GM23338 (cell line): ENCODE measurements around the gene SMIM13. TPM values are rescaled to one million over a fixed set of nuclear protein-coding genes. Genes with fewer than 3 reads are reported as not detected.

Experiments used
- ATAC-seq: fragments of 200-7000 bp; cut with Tn5 transposase; 3 replicates; pipeline ENCODE4 v1.9.1; 2020
- DNase-seq: peaks from one replicate; pipeline ENCODE4 v3.0.0-alpha.2; 2015; ENCODE audit warnings: low spot score
- H2AFZ ChIP-seq: fragments of 200-600 bp; sonication (generic); 2 replicates; pipeline ENCODE4 v1.8.0; 2016; ENCODE audit warnings: antibody characterized with exemption, mild to moderate bottlenecking, moderate library complexity
- H3F3A ChIP-seq: fragments of 200-600 bp; sonication (generic); replicated peaks from 2 replicates; pipeline ENCODE4 v1.8.0; 2017; ENCODE audit warnings: antibody characterized with exemption, mixed run types, low read depth
- H3K27ac ChIP-seq: fragments of 200-600 bp; sonication (generic); 2 replicates; pipeline ENCODE4 v1.6.1; 2016; ENCODE audit warnings: low read depth
- H3K27me3 ChIP-seq: fragments of 200-600 bp; sonication (generic); 2 replicates; pipeline ENCODE4 v1.8.0; 2016; ENCODE audit warnings: mild to moderate bottlenecking, mixed run types, moderate library complexity; ENCODE audit not compliant: insufficient read depth
- H3K36me3 ChIP-seq: fragments of 200-600 bp; sonication (generic); 2 replicates; pipeline ENCODE4 v1.8.0; 2016; ENCODE audit warnings: mild to moderate bottlenecking; ENCODE audit not compliant: insufficient read depth
- H3K4me1 ChIP-seq: fragments of 200-600 bp; sonication (generic); 2 replicates; pipeline ENCODE4 v1.8.0; 2016; ENCODE audit warnings: mild to moderate bottlenecking, moderate library complexity; ENCODE audit not compliant: insufficient read depth
- H3K4me2 ChIP-seq: fragments of 200-600 bp; sonication (generic); 2 replicates; pipeline ENCODE4 v1.7.1; 2017; ENCODE audit warnings: mixed run types
- H3K4me3 ChIP-seq: fragments of 200-600 bp; sonication (generic); 2 replicates; pipeline ENCODE4 v1.6.1; 2016; ENCODE audit warnings: mixed run types
- H3K79me2 ChIP-seq: fragments of 200-600 bp; sonication (generic); replicated peaks from 2 replicates; pipeline ENCODE4 v1.8.0; 2017; ENCODE audit warnings: mild to moderate bottlenecking; ENCODE audit not compliant: insufficient read depth
- H3K9me2 ChIP-seq: fragments of 200-600 bp; sonication (generic); 2 replicates; pipeline ENCODE4 v1.8.0; 2017; ENCODE audit not compliant: insufficient read depth
- H4K20me1 ChIP-seq: fragments of 200-600 bp; sonication (generic); replicated peaks from 2 replicates; pipeline ENCODE4 v1.8.0; 2017; ENCODE audit warnings: mild to moderate bottlenecking; ENCODE audit not compliant: insufficient read depth
- H3K27ac Mint-ChIP-seq: 2 replicates; pipeline ENCODE4 v1.8.0; 2020; ENCODE audit warnings: inconsistent platforms, mild to moderate bottlenecking, moderate library complexity, mixed read lengths
- H3K27me3 Mint-ChIP-seq: 3 replicates; pipeline ENCODE4 v1.8.0; 2022; ENCODE audit warnings: low read depth, mild to moderate bottlenecking, moderate library complexity, mixed read lengths, inconsistent platforms; ENCODE audit not compliant: insufficient read depth, poor library complexity
- H3K36me3 Mint-ChIP-seq: 3 replicates; pipeline ENCODE4 v1.8.0; 2021; ENCODE audit warnings: low read depth, mild to moderate bottlenecking, inconsistent platforms, moderate library complexity, mixed read lengths
- H3K4me1 Mint-ChIP-seq: 3 replicates; pipeline ENCODE4 v1.8.0; 2020; ENCODE audit warnings: mild to moderate bottlenecking, inconsistent platforms, mixed read lengths
- H3K4me3 Mint-ChIP-seq: 3 replicates; pipeline ENCODE4 v1.8.0; 2021; ENCODE audit warnings: moderate library complexity, mild to moderate bottlenecking, inconsistent platforms, mixed read lengths
- H3K9me3 Mint-ChIP-seq: 3 replicates; pipeline ENCODE4 v1.8.0; 2020; ENCODE audit warnings: moderate library complexity, mild to moderate bottlenecking, inconsistent platforms, mixed read lengths
- CREB1 ChIP-seq: fragments of 250-450 bp; sonication (Bioruptor Pico); IDR thresholded peaks from 2 replicates; pipeline ENCODE4 v1.5.0; 2020; ENCODE audit warnings: low read depth, mild to moderate bottlenecking, moderate library complexity
- CTCF ChIP-seq, 2 experiments: fragments of 200-600 bp in 1 of 2; sonication (generic) in 1 of 2; conservative IDR thresholded peaks; 2 replicates each; pipeline versions ENCODE4 v1.5.1 to v1.6.1; 2016 to 2017; ENCODE audit warnings: antibody characterized with exemption in 2 of 2, low read depth in 2 of 2, mild to moderate bottlenecking in 2 of 2, moderate library complexity in 1 of 2
- ETS1 ChIP-seq: IDR thresholded peaks from 2 replicates; pipeline ENCODE4 v1.6.1; 2016; ENCODE audit warnings: antibody characterized with exemption
- EZH2phosphoT487 ChIP-seq: fragments of 200-600 bp; sonication (generic); IDR thresholded peaks from one replicate; pipeline ENCODE4 v1.8.1; 2018; ENCODE audit warnings: antibody characterized with exemption; ENCODE audit not compliant: unreplicated experiment
- POLR2AphosphoS5 ChIP-seq: IDR thresholded peaks from 2 replicates; pipeline ENCODE4 v1.6.1; 2016; ENCODE audit warnings: antibody characterized with exemption, low read depth
- ZNF114 ChIP-seq: fragments of 250-450 bp; sonication (Bioruptor Pico); IDR thresholded peaks from 2 replicates; pipeline ENCODE4 v1.5.0; 2020; ENCODE audit warnings: mild to moderate bottlenecking, moderate library complexity
- polyA plus RNA-seq: library from polyadenylated mRNA; unstranded; fragments of >200 nt; fragmentation: Nextera tagmentation; extraction: Ambion mirVana; gene quantifications from 2 replicates; pipeline ENCODE4 v1.2.1, GENCODE V29; 2016
- total RNA-seq: library from RNA; depleted of rRNA; stranded (reverse); fragments of >200 nt; shearing (Covaris generic); gene quantifications from 2 replicates; pipeline ENCODE4 v1.2.3, GENCODE V29; 2014
- TF ChIP-seq, protein P1 (sequence below): IDR thresholded peaks from one replicate; pipeline ENCODE4 v1.6.1; 2018; ENCODE audit warnings: antibody characterized with exemption; ENCODE audit not compliant: unreplicated experiment

The SMIM13 gene
- total and polyA plus RNA-seq, 2 experiments from 2014 or later: 7.2 to 12.7 TPM

DNA sequence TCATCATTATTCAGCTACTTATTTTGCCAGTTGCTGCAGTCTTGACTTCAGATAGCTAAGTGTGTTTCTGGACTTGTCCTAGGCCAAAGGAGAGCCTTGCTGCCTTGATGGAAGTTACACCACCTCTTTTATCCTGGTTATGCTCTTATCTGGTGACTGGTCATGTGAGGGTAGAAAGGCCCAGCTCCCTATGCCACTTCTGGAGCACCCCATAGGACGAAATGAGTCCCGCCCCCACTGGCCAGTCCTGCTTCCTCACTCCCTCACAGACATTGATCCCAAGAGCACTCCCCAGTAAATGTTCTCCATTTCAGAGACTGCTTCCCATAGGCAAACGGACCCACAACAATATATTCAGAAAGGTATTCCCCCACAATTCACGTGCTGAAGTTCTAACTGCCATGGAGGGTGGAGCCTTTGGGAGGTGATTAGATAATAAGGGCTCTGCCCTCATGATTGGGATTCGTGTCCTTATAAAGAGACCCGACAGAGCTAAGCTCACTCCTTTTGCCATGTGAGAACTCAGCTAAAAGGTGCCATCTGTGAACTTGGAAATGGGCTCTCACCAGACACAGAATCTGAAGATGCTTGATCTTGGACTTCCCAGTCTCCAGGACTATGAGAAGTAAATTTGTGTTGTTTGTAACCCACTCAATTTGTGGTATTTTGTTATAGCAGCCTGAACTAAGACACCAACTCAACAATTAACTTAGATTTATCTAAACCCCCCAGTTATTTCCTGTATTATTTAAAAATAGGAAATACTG is 28.0 kb upstream of the SMIM13 start (continued):
- TF ChIP-seq, protein P1, sequence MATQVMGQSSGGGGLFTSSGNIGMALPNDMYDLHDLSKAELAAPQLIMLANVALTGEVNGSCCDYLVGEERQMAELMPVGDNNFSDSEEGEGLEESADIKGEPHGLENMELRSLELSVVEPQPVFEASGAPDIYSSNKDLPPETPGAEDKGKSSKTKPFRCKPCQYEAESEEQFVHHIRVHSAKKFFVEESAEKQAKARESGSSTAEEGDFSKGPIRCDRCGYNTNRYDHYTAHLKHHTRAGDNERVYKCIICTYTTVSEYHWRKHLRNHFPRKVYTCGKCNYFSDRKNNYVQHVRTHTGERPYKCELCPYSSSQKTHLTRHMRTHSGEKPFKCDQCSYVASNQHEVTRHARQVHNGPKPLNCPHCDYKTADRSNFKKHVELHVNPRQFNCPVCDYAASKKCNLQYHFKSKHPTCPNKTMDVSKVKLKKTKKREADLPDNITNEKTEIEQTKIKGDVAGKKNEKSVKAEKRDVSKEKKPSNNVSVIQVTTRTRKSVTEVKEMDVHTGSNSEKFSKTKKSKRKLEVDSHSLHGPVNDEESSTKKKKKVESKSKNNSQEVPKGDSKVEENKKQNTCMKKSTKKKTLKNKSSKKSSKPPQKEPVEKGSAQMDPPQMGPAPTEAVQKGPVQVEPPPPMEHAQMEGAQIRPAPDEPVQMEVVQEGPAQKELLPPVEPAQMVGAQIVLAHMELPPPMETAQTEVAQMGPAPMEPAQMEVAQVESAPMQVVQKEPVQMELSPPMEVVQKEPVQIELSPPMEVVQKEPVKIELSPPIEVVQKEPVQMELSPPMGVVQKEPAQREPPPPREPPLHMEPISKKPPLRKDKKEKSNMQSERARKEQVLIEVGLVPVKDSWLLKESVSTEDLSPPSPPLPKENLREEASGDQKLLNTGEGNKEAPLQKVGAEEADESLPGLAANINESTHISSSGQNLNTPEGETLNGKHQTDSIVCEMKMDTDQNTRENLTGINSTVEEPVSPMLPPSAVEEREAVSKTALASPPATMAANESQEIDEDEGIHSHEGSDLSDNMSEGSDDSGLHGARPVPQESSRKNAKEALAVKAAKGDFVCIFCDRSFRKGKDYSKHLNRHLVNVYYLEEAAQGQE: no peak
- no peak for TF ChIP-seq ETS1
- TF ChIP-seq POLR2AphosphoS5: no peak

- Histone ChIP-seq H3K27ac (no peak overlapping the region), H2AFZ (peak overlapping the region; percentile 89), H3K79me2 (no peaks in the 10 kb centered on the region), H4K20me1 (no peaks in the 10 kb centered on the region), H3K36me3 (no peaks in the 10 kb centered on the region), H3K9me2 (no peaks in the 10 kb centered on the region), H3K4me2 (no peak overlapping the region), H3F3A (no peaks in the 10 kb centered on the region), H3K4me1 (no peaks in the 10 kb centered on the region), H3K4me3 (no peak overlapping the region), H3K27me3 (no peaks in the 10 kb centered on the region)
- Mint-ChIP-seq H3K36me3 (no peaks in the 10 kb centered on the region), H3K27me3 (peaks cover 2% of the 10 kb centered on the region), H3K27ac (no peak overlapping the region), H3K4me1 (peaks cover 4% of the 10 kb centered on the region; the same call in 2 of the 3 replicates), H3K4me3 (no peak overlapping the region), H3K9me3 (no peaks in the 10 kb centered on the region)
- no peak for ATAC-seq
- no peak for DNase-seq
- TF ChIP-seq, protein P1: no peak
- no peak for TF ChIP-seq EZH2phosphoT487
- TF ChIP-seq ZNF114 (CRISPR knock-in tag): no peak
- TF ChIP-seq CREB1 (CRISPR knock-in tag): no peak
- no peak for TF ChIP-seq CTCF (conservative IDR thresholded peaks at IDR 0.05; ENCODE audit: low read depth in 2 of 2)
Measured at GRCh38 chr6:11066505-11067347, 26.9 kb upstream of the SMIM13 start.
